ENCODE data around the gene BSND.
A peak's percentile ranks its signal among the peaks of the same experiment; 100 is the strongest.

BSND gene

DNA sequence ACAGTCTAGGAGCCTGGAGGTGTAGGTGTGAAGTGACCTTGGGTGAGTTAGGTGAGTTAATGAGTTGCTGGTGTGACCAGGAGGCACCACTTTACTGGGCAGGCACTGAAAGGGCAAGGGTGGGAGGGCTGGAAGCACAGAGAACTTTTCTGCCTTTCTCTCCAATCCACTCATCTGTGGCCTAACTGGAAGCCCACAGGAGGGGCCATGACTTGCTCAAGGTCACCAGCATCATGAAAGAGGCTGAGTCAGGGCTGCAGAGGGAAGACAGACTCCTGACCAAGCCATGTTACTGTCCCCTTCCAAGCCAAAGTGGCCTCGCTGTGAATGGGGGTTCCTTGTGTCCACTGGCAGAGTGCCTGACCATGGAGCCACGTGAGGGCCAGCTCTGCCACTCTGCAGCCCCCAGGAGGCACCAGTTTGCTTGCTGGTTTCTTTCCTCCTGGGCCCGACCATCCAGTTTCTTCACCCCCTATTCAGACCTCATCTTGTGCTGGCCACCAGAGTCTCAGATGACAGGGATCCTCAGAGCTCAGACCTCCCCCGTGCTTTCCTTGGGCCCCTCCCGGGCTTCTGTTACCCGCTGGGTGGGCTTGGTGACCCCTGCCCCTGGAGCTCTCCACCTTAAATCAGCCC, 4.3 kb upstream of the BSND start:
- DNase-seq, result no peak

DNA sequence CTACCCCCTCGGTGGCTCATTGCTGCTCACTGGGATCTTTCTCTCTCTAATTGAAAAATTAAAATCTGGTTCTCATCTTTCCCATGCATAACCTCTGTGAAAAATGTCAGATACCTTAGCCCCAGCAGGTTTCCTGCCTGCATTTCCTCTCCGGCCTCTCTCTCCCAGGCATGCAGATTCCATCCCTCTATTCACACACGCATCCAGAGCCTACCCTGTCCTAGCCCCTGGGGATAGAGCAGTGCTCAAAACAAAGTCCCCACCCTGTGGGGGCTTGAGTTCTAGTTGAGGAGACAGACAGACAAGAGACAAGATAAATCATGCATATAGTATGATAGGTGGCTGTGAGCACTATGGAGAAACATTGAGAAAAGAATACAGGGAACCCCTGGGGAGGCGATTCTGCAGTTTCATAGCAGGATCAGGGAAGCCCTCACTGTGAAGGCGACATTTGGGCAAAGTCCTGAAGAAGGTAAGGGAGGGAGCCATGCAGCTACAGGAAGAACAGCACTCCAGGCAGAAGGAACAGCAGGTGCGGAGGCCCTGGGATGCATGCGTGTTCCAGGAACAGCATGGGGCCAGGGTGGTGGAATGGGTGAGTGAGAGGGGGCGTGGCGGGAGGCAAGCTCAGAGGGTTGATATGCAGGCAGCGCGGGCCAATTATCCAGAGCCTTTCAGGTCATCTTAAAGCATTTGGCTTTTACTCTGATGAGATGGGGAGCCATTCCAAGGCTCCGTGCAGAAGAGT, 3.5 kb upstream of the BSND start:
- no peak for DNase-seq

DNA sequence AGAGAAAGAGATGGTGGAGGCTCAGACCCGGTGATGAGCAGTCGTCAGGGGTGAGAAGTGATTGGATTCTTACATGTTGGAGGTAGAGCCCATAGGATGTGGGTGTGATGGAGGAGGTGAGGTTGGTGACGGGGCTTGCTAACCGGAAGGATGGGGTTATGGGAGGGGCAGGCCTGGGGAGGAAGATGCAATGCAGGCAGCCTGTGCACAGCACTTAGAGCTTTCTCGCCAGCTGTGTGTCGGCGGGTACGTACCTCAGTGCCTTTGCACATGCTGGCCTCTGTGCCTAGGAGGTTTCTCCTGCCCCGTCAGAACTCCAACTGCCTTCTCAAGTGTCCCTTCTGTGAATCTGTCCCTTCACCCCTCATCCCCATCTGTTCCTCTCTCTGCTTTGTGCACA, 2.9 kb upstream of the BSND start:
- no peak for DNase-seq

DNA sequence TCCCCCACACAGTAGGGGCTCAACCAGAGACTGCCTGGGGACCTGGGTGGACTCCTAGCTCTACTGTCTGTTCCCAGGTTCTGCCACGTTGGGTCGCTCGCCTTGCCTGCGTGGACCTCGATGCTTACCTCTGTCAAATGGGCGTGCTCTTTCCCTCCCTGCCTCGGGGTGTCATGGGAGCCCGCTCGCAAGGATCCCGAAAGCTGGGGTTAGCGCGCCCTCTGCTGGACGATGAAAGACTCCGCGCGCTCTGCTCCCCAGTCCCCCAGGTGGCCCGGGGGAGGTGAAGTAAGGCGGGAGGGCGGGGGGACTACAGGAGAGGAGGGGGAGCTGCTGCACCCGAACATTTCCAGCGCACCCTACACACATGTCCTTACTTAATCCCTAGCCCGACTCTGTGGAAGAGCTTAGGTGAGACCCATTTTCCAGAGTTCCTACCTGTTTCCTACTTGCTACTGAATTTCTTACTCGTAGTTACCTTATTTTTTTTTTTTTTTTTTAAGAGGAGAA, 2.3 kb upstream of the BSND start:
- peak; percentile 78 to 90 (median 88) for DNase-seq

DNA sequence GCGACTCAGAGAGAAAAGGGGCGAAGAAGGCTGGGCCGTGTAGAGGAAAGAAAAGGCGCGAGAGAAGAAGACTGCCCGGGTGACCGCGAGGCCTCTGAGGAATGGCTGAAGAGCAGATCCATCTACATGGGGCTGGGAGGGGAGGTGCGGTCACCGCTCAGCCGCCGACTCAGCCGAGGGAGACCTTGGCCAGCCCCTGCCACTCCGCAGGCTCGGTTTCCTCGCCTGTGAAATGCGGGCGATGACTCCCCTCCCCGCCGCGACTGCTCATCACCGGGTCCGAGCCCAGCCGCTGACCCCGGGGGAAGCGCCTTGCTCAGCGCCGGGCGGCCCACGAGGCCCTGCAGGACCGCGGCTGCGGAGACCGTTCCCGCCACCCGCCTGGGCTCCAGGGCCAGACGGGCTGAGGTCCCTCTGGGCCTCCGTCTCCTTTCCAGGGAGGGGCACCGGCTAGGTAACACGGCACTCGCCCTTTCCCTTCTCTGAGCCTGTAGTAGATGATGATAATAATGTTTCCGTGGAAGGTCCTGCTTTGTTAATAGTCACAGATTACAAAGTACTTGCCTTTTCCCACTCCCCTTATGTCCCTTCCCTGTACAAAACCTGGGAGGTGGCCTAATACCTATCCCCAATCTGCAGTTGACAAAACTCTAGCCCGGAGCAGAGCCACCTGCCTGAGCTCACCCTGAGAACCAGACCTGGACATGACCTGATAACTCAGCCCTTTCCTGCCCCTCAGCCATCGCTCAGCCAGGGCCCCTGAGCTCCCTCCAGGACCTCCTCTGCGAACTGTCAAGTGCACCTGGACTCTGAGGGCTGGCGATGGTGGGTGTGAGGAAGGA, 1.6 kb upstream of the BSND start:
- peak in 1 of 4 experiments; percentile 13 for DNase-seq

DNA sequence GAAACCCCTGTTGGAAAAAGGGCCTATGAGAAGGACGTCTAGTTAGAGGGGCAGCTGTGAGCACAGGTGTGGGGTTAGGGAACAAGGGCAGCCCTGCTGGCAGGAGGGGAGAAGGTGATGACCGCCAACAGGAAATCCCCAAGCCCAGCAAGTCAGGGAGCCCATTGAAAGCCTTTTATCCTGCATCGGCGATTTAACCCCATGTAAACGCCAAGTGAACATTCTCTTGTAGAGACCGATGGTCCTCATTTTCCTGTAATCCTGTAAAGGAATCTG, 1.1 kb upstream of the BSND start:
- no peak for DNase-seq

DNA sequence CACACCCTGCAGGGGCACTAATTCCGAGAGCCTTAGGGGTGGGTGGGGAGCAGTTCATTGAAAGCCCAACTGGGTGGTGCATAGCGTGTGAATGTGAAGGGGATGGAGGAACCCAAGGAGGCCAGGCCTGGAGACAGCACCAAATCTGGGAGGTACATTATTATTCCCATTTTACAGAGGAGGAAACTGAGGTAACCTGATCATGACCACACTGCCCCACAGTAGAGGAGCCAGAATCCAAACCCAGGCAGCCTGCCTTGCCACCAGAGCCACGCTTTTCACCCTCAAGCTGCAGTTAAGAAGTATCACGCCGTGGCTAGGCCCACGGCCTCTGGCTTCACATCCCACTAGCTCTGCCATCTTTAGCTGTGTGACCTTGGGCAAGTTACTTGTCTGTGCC, 633 bp upstream of the BSND start:
- no peak for DNase-seq

DNA sequence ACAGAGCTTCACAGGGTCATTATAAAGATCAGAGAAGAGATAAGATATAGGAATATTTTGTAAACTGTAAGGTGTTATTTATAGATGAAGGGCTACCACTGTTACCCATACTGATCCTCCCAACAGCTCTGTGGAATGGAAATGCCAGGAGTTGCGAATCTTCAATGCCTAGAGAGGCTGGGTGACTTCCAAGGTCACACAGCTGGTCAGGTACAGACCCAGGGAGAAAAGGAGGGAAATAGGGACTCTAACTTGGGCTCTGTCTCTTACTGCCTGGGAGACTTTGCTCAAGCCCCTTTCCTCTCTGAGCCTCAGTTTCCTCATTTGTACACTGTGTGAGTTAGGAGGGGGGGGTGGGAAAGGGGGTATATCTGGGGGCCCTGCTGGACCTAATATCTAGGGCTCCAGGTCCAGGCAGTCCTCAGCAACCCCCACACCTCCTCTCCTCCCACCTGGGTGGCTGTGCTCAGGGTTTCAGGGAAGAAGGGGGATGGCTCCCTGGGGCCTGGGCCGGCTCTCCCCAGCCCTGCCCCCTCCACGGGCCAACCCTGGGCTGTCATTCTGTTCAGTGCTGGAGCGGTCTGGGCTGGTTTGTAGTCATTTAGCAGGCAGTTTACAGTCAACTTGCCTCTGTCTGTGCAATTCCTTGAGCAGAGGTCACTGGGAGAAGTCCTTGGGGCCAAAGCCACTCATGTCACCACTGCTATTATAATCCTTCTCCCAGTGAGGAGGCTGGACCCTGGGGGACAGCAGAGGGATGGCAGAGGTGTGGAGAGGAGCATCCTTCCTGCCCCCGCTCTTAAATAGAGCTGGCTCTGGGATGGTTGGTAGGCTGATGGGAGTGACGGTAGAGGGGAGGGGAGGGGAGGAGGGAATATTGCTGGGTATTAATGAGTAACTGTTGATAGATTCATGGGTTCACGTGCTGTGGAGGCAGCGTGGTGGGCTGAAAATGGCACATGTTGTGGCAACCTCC, 1.7 kb downstream of the BSND start:
- DNase-seq, result no peak

DNA sequence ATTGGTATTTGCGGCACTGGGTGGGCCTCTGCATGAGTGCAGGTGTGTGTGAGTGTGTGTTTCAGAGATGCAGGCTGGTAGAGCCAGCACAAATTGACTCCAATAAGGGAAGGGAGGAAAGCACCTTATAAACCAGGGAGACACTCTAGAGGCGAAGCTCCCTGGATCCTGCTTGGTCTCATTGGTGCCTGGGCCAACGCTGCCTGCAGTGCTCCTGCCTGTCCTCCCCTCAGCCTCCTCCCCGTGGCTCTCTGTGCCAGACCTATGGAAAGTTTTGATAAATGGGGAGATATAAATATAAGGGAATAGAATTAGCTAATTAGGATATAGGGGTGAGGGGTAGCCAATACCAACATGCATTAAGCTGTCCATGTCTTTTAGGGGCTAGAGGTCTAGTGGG, 2.6 kb downstream of the BSND start:
- DNase-seq, result no peak

DNA sequence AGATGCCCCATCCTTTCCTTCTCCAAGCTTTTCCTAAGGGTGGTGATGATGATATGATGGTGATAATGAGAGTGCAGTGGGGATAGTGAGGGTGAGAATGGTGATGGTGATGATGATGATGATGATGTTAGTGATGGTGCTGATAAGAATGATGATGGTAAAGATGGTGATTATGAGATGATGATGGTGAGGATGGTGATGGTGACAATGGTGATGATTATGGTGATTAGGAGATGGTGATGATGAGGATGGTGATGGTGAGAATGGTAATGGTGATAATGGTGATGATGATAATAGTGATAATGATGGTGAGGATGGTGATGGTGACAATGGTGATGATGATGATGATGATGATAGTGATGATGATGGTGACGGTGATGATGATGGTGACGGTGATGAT, 4.0 kb downstream of the BSND start:
- no peak for DNase-seq

DNA sequence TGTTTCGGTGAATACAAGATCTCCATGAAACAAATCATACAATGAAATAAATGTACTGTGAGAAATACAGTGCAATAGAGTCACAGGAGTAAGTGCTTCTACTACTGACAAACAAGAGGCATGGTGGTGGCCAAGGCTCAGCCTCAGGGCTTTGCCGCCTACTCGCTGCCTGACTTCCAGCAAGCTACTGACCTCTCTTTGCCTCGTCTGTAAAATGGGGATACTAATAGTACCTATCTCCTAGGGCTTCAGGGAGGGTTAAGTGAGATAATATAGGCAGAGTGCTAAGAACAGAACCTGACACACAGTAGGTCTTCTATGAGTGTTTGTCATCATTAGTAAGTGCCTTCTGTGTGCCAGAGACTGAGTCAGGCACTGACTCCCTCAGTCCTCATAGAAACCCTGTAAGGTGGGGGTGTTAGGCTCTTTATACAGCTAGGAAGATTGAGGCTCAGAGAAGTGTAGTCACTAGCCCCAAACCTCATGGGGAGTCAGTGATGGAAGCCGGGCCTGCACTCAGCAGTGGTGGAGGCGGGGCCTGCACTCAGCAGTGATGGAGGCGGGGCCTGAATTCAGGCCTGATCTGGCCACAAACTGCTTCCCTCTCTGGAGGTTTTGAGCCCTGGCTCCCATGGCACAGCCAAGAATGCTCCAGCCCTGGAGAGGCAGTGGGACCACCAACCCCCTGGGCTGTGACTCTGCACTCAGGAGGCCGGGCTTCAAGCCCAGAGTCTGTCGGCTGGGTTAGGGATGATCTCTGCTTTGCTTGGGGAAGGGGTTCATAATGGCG, 6.8 kb downstream of the BSND start:
- no peak for DNase-seq

DNA sequence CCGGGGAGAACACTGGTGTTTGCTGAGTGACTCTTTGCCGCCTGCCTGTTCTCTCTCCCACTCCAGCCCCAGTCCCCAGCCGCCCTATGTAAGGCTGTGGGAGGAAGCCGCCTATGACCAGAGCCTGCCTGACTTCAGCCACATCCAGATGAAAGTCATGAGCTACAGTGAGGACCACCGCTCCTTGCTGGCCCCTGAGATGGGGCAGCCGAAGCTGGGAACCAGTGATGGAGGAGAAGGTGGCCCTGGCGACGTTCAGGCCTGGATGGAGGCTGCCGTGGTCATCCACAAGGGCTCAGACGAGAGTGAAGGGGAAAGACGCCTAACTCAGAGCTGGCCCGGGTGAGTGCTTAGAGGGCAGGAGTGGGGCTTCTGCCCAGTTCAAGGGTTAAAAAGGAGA, 8.2 kb downstream of the BSND start:
- DNase-seq, result no peak

DNA sequence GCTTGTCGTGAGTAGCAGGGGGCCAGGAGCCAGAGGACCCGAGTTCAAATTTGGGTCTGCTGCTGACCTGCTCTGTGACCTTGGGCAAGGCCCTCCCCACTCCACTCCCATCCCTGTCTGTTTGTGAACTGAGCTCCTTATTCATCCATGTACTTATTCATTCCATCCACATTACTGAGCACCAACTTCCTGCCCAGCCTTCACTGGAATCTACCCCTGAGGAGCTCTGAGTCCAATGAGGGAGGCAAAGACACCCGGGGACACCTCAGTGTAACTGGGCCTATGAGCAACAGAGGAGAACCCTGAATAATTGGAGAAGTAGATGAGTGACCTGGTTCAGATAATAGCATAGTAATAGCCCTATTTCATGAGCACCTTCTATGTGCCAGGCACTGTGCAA, 8.9 kb downstream of the BSND start:
- DNase-seq, result no peak

DNA sequence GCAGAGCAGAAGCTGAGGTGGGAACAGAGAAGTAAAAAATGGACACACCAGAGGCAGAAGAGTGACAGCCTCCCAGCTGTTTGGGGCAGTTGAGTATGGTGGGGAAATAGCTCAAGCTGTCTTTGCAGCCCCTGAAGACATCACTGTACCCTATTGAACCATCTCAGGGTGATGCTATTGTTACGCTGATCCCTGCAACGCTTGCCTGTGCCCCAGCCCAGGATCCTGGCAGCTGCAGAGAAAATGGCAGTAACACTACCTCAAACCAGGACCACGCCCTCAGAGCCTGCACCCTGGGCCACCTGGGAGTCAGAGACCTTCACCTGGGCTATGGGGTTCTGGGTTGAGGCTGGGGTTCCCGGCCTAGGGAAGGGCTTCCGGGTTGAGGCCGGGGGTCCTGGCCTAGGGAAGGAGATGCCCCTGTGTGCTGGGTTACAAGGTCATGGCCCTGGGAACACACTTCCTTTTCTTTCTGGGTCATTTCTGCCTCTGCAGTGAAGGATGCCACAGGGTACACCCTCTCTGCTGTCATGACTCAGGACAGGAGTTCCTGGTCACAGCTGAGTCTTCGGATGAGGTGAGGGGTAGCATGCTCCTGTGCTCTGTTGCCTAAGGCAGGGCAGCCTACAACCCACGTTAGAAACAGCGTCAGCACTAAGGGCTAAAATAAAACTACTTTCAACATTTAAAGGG, 11.6 kb downstream of the BSND start:
- DNase-seq, result no peak

DNA sequence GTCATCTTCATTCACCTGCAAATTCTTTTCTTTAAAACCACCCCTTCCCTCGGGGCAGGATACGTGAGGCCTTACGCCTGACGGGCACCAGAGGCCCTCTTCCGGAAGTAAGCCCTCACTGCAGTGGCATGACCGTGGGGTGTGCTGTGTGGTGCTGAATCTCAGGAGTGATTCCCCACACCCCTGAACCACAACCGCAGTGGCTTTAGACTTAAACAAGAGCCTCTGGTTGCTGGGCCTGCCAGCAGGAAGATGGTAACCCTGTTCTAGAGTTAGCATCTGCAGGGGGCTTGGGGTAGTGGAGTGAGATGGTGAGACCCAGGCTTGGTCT, 12.1 kb downstream of the BSND start:
- DNase-seq, result no peak

DNA sequence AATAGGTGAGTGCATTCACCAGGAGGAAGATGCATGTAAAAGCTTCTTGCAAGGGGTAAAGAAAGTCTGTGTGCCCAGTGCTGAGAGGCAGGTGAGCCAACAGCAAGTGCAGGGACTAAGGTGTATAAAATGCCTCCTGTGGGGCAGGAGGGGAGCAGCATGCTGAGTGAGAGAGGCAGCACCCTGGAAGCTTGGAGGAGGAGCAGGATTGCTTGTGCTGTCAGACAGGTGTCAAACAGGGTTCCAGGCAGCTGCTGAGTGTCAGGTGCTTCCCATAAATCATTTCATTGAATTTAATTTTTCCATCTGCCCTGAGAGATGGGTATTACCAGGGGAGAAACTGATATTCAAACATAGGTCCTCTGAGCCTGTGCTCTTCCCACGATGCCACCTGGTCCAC, 13.9 kb downstream of the BSND start:
- no peak for DNase-seq

DNA sequence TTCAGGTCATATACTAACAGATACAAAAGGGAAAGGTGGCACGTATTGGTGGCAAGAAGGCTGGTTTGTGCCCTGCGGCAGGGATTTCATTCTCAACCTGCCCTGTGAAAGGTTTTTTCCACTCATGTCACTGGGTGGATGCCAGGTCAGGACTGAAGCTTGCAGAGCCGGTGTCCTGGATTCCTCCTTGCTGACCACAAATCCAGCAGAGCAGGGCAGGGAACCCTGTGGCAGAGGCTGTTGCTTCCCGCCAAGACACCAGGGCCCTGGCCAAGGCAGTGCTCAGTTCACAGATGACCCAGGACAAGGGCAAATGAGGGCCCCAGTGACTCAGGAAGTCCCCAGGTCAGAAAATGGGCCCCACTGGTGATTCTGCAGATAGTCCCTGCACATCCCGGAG, 16.4 kb downstream of the BSND start:
- DNase-seq, result no peak

DNA sequence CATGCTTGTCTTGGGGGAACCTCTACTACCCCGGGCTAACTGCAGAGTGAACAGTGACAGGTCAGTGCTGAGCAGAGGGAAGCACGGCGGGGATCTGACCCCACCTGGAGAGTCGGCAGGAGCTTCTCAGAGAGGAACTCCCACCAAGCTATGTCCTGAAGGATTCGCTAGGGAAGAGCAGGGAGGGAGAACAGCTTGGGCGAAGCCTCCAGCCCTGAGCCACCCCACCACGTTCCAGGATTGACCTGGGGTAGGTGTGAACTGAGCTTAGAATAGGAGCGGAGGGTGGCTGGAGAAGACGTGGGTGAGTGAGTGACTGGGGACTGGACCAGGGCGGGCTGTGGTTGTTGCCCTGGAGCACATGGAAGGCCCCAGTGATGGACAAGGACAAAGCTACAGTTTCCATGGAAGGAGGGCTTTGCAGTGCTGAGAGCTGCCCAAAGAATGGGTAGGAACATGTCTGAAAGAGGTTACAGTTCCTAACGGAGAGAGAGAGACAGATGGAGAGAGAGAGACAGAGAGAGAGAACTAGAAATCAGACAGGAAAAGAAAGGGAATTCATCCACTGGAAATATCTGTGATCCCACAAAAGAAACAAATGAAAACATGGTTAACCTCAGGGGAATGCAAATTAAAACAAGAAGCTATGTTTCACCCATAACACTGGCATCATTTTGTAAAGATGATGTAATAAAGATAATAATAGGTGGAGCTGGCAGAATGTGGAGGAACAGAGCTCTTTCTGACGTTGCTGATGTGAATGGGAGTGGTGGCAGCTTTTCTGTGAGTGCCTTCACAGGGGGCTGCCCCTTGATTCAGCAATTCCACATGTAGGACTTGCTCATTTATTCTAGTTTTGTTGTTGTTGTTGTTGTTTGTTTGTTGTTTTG, 17.2 kb downstream of the BSND start:
- DNase-seq, result no peak

DNA sequence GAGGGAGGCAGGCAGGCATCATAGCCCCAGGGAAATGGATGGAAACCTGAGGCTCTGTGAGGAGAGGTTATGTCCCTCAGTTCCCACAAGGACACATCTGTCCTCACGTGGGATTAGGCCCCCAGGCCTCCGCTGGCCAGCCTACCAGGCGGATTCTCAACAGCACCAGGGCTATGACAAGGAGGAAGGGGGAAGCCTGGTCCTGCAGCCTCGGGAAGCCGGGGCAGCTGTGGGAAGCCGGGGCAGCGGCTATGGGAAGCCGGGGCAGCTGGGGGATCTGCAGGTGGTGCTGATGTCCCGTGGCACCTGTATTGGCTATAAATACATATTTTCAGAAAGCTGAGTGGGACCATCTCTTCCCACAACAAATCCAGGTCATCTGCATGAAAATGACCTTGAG, 19.7 kb downstream of the BSND start:
- no peak for DNase-seq

DNA sequence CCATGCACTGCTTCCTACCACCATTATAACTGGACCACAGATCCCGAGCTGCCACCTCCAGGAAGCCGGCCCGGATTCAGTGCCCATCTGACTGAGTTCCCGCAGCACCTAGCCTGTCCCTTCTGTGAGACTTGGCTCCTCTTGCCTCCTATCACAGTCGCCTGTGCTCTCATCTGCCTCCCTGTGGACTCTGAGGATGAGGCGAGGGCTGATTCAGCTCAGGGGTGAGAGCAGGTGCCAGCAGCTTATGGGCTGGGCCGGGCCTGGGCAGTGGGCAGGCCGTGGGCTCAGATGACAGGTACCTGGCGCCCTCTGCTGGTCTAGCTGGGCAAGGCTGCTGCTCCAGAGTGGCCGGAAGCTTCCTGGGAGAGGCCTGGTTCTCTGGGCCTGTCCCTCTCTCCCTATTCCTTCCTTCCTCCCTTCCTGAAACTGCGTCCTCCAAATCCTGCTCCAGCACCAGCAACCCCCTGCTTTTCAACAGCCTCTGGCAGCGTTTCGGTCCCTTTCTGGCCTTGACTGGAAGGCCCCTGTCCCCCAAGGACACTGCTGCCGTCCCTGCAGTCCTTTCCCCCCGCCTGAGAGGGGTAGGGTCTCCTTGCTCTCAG, 23.3 kb downstream of the BSND start:
- peak; percentile 79 to 90 (median 85) for DNase-seq
